Left lung (tissue), 10 donors: ENCODE measurements around the gene KRT74. TPM values are rescaled to one million over a fixed set of nuclear protein-coding genes. Genes with fewer than 3 reads are reported as not detected.

Experiments
- ATAC-seq: fragments of 200-7000 bp; cut with Tn5 transposase; one replicate; pipeline ENCODE4 v1.9.1; 2020; ENCODE audit warnings: moderate library complexity
- DNase-seq, 4 donors: peaks; one replicate each; pipeline ENCODE4 v3.0.0-alpha.2; 2013 to 2020
- H3K27ac ChIP-seq, 2 donors: fragments of 200-600 bp; sonication (generic) in 1 of 2; one replicate each; pipeline versions ENCODE4 v1.5.0 to v1.8.0; 2020 to 2021
- H3K27me3 ChIP-seq, 2 donors: fragments of 200-600 bp; sonication (generic) in 1 of 2; one replicate each; pipeline versions ENCODE4 v1.5.0 to v1.8.0; 2020 to 2021
- H3K36me3 ChIP-seq, 2 donors: fragments of 200-600 bp; sonication (generic) in 1 of 2; one replicate each; pipeline versions ENCODE4 v1.5.0 to v1.8.0; 2020 to 2021
- H3K4me1 ChIP-seq, 2 donors: fragments of 200-600 bp; one replicate each; pipeline ENCODE4 v1.8.0; 2021
- H3K4me3 ChIP-seq, 2 donors: fragments of 200-600 bp; sonication (generic) in 1 of 2; one replicate each; pipeline versions ENCODE4 v1.5.0 to v1.8.0; 2020 to 2021; ENCODE audit warnings: mild to moderate bottlenecking in 1 of 2
- H3K9me3 ChIP-seq, 2 donors: fragments of 200-600 bp; sonication (generic) in 1 of 2; one replicate each; pipeline versions ENCODE4 v1.5.0 to v1.8.0; 2020 to 2021
- CTCF ChIP-seq, 2 donors: fragments of 200-600 bp; sonication (generic) in 1 of 2; IDR thresholded peaks; one replicate each; pipeline versions ENCODE4 v1.5.0 to v1.8.0; 2021; ENCODE audit warnings: antibody characterized with exemption in 2 of 2
- intact Hi-C, 2 donors: fragments of 100-400 bp; cut with DNase I; formaldehyde crosslinking; loops; one replicate each; pipeline versions ENCODE4 v1.11.2 to v1.14.2; 2022
- polyA plus RNA-seq, 6 donors: library from polyadenylated mRNA; unstranded; fragments of 120-200 nt; gene quantifications; one replicate each; pipeline ENCODE4 v1.2.1, GENCODE V29; 2013; ENCODE audit not compliant: insufficient read length in 6 of 6
- total RNA-seq, 2 donors: library from RNA; stranded (reverse); fragmentation: NEBNext Ultra II Directional; extraction: Animal tissue kit (Norgen Biotek cat#: 25700); gene quantifications; one replicate each; pipeline ENCODE4 v1.2.1, GENCODE V29; 2021
- donor health status: DM: no; HTN: yes; CAD: no.
- donor health status: DM: no; HTN: no; CAD: no.

The KRT74 gene
- total and polyA plus RNA-seq, 8 donors: not detected

GRCh38 chr12:52552055-52552454 is 21.6 kb downstream of the KRT74 start:
- intact Hi-C loops: no loop called here
- H3K4me1 ChIP-seq: no peaks in the 10 kb centered on the region
- no peak overlapping the region for H3K27ac ChIP-seq
- H3K36me3 ChIP-seq: no peaks in the 10 kb centered on the region
- no peak overlapping the region for H3K4me3 ChIP-seq
- H3K9me3 ChIP-seq: no peaks in the 10 kb centered on the region
- TF ChIP-seq CTCF (IDR thresholded peaks at IDR 0.05): no peak
- H3K27me3 ChIP-seq: peaks cover 6 to 79% of the 10 kb centered on the region in 2 donors
- no peak for ATAC-seq
- no peak for DNase-seq

- intact Hi-C loops: no loop called here
- no peak for TF ChIP-seq CTCF (IDR thresholded peaks at IDR 0.05)
- Histone ChIP-seq H3K36me3 (no peaks in the 10 kb centered on the region), H3K4me3 (no peak overlapping the region), H3K9me3 (no peaks in the 10 kb centered on the region), H3K4me1 (no peaks in the 10 kb centered on the region), H3K27ac (no peak overlapping the region), H3K27me3 (peaks cover 6 to 79% of the 10 kb centered on the region in 2 donors)
- DNase-seq (peak in 1 of 4 donors; percentile 35), ATAC-seq (no peak)
Observed at GRCh38 chr12:52551216-52551865, 22.3 kb downstream of the KRT74 start.

- Histone ChIP-seq H3K4me1 (no peaks in the 10 kb centered on the region), H3K36me3 (no peaks in the 10 kb centered on the region), H3K9me3 (no peaks in the 10 kb centered on the region), H3K27me3 (peaks cover 0 to 63% of the 10 kb centered on the region in 2 donors), H3K4me3 (no peak overlapping the region), H3K27ac (no peak overlapping the region)
- ATAC-seq (no peak), DNase-seq (no peak)
- intact Hi-C loops: no loop called here
- no peak for TF ChIP-seq CTCF (IDR thresholded peaks at IDR 0.05)
Observed at GRCh38 chr12:52546126-52546525, 27.5 kb downstream of the KRT74 start.

- no peak for ATAC-seq
- H3K27ac ChIP-seq: no peak overlapping the region
Observed at GRCh38 chr12:52543985-52544883, 29.4 kb downstream of the KRT74 start.

More at GRCh38 chr12:52543985-52544883, 29.4 kb downstream of the KRT74 start:
- TF ChIP-seq CTCF (IDR thresholded peaks at IDR 0.05): no peak
- no peak overlapping the region for H3K4me3 ChIP-seq
- intact Hi-C loops: no loop called here
- H3K27me3 ChIP-seq: peaks cover 0 to 53% of the 10 kb centered on the region in 2 donors
- DNase-seq: no peak
- H3K36me3 ChIP-seq: no peaks in the 10 kb centered on the region
- no peaks in the 10 kb centered on the region for H3K4me1 ChIP-seq
- no peaks in the 10 kb centered on the region for H3K9me3 ChIP-seq
